Ishikawa (cell line): Measurements from ENCODE around the gene VANGL2.

Experiments
- CEBPB ChIP-seq: IDR thresholded peaks from 2 replicates; pipeline ENCODE4 v1.6.1; 2012
- CREB1 ChIP-seq: IDR thresholded peaks from 2 replicates; pipeline ENCODE4 v1.6.1; 2012; ENCODE audit warnings: low read depth
- EGR1 ChIP-seq: IDR thresholded peaks from 2 replicates; pipeline ENCODE4 v1.6.1; 2012
- EP300 ChIP-seq: IDR thresholded peaks from 2 replicates; pipeline ENCODE4 v1.6.1; 2012; ENCODE audit warnings: borderline replicate concordance
- FOXM1 ChIP-seq: IDR thresholded peaks from 2 replicates; pipeline ENCODE4 v1.6.1; 2012; ENCODE audit warnings: low read depth, borderline replicate concordance
- MAX ChIP-seq: IDR thresholded peaks from 2 replicates; pipeline ENCODE4 v1.6.1; 2012
- RAD21 ChIP-seq: IDR thresholded peaks from 2 replicates; pipeline ENCODE4 v1.6.1; 2012; ENCODE audit warnings: low read depth
- TAF1 ChIP-seq: IDR thresholded peaks from 2 replicates; pipeline ENCODE4 v1.6.1; 2012; ENCODE audit warnings: low read depth, mild to moderate bottlenecking
- TCF12 ChIP-seq: IDR thresholded peaks from 2 replicates; pipeline ENCODE4 v1.6.1; 2012; ENCODE audit warnings: low read depth
- TEAD4 ChIP-seq: IDR thresholded peaks from 2 replicates; pipeline ENCODE4 v1.6.1; 2012
- YY1 ChIP-seq: IDR thresholded peaks from 2 replicates; pipeline ENCODE4 v1.6.1; 2012; ENCODE audit warnings: low read depth
- TF ChIP-seq, protein P1 (sequence below): IDR thresholded peaks from 2 replicates; pipeline ENCODE4 v1.6.1; 2012; ENCODE audit warnings: low read depth, mild to moderate bottlenecking

GRCh38 chr1:160466961-160467360 lies 66.6 kb downstream of the VANGL2 start:
- no peak for TF ChIP-seq FOXM1
- no peak for TF ChIP-seq EGR1
- no peak for TF ChIP-seq MAX
- TF ChIP-seq CREB1 = no peak
- TF ChIP-seq RAD21 = no peak
- TF ChIP-seq CEBPB = no peak
- TF ChIP-seq TEAD4 = no peak
- TF ChIP-seq TAF1 = no peak
- no peak for TF ChIP-seq EP300
- no peak for TF ChIP-seq YY1
- TF ChIP-seq, protein P1, sequence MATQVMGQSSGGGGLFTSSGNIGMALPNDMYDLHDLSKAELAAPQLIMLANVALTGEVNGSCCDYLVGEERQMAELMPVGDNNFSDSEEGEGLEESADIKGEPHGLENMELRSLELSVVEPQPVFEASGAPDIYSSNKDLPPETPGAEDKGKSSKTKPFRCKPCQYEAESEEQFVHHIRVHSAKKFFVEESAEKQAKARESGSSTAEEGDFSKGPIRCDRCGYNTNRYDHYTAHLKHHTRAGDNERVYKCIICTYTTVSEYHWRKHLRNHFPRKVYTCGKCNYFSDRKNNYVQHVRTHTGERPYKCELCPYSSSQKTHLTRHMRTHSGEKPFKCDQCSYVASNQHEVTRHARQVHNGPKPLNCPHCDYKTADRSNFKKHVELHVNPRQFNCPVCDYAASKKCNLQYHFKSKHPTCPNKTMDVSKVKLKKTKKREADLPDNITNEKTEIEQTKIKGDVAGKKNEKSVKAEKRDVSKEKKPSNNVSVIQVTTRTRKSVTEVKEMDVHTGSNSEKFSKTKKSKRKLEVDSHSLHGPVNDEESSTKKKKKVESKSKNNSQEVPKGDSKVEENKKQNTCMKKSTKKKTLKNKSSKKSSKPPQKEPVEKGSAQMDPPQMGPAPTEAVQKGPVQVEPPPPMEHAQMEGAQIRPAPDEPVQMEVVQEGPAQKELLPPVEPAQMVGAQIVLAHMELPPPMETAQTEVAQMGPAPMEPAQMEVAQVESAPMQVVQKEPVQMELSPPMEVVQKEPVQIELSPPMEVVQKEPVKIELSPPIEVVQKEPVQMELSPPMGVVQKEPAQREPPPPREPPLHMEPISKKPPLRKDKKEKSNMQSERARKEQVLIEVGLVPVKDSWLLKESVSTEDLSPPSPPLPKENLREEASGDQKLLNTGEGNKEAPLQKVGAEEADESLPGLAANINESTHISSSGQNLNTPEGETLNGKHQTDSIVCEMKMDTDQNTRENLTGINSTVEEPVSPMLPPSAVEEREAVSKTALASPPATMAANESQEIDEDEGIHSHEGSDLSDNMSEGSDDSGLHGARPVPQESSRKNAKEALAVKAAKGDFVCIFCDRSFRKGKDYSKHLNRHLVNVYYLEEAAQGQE = no peak
- TF ChIP-seq TCF12 = no peak
